ENCODE results near the gene HFM1.
"Not testable (repeated sequence)": the region's sequence is repeated elsewhere in the genome, so short reads cannot be mapped to it uniquely, and the experiment has no call there.

HFM1 gene

GRCh38 chr1:91404151-91405012 is at the start of gene HFM1:
TSS of gene HFM1 (minus strand) at chr1:91404837. CDS start at chr1:91401082, 3,755 bp downstream.
- peak; percentile 92 for DNase-seq

GRCh38 chr1:91454136-91454535 is 49.5 kb upstream of the HFM1 start:
- no peak for DNase-seq

GRCh38 chr1:91450260-91450659 is 45.6 kb upstream of the HFM1 start:
- no peak for DNase-seq

GRCh38 chr1:91447782-91448181 is 43.1 kb upstream of the HFM1 start:
- DNase-seq, result not testable (repeated sequence)

GRCh38 chr1:91441980-91442379 is 37.3 kb upstream of the HFM1 start:
- DNase-seq, result not testable (repeated sequence)

- no peak for DNase-seq
Measured at GRCh38 chr1:91440847-91441246, 36.2 kb upstream of the HFM1 start.

GRCh38 chr1:91439016-91439415 is 34.4 kb upstream of the HFM1 start:
- no peak for DNase-seq

- no peak for DNase-seq
Measured at GRCh38 chr1:91428182-91428798, 23.7 kb upstream of the HFM1 start.

- DNase-seq, result no peak
Measured at GRCh38 chr1:91427741-91428140, 23.1 kb upstream of the HFM1 start.

GRCh38 chr1:91422523-91422922 is 17.9 kb upstream of the HFM1 start:
- not testable (repeated sequence) for DNase-seq

- DNase-seq, result no peak
Measured at GRCh38 chr1:91412371-91412770, 7.7 kb upstream of the HFM1 start.

GRCh38 chr1:91406773-91407389 is 2.2 kb upstream of the HFM1 start:
- DNase-seq, result no peak

- DNase-seq, result peak; percentile 10
Measured at GRCh38 chr1:91402023-91402422, 2.6 kb downstream of the HFM1 start.

- DNase-seq, result no peak
Measured at GRCh38 chr1:91400133-91400725, 4.4 kb downstream of the HFM1 start.

GRCh38 chr1:91398291-91398690 is 6.3 kb downstream of the HFM1 start:
- no peak for DNase-seq

- peak; percentile 11 for DNase-seq
Measured at GRCh38 chr1:91397605-91398004, 7.0 kb downstream of the HFM1 start.

- DNase-seq, result no peak
Measured at GRCh38 chr1:91393042-91393441, 11.6 kb downstream of the HFM1 start.

GRCh38 chr1:91386109-91386508 is 18.5 kb downstream of the HFM1 start:
- DNase-seq, result no peak

GRCh38 chr1:91383456-91383855 is 21.2 kb downstream of the HFM1 start:
- no peak for DNase-seq

GRCh38 chr1:91381844-91382243 is 22.8 kb downstream of the HFM1 start:
- no peak for DNase-seq

GRCh38 chr1:91374086-91374485 is 30.6 kb downstream of the HFM1 start:
- no peak for DNase-seq

- not testable (repeated sequence) for DNase-seq
Measured at GRCh38 chr1:91372230-91372629, 32.4 kb downstream of the HFM1 start.

- DNase-seq, result no peak
Measured at GRCh38 chr1:91349524-91349923, 55.1 kb downstream of the HFM1 start.

- no peak for DNase-seq
Measured at GRCh38 chr1:91346824-91347223, 57.8 kb downstream of the HFM1 start.
